Lung (tissue), 12 donors: ENCODE measurements around the gene STK4. TPM values are rescaled to one million over a fixed set of nuclear protein-coding genes. Genes with fewer than 3 reads are reported as not detected.

Experiments
- ATAC-seq: fragments of 200-7000 bp; cut with Tn5 transposase; one replicate; pipeline ENCODE4 v1.9.1; 2020; ENCODE audit warnings: moderate number of reproducible peaks; ENCODE audit not compliant: insufficient read depth, low FRiP score
- DNase-seq, 3 donors: peaks; one replicate each; pipeline ENCODE4 v3.0.0-alpha.2; 2013 to 2017
- H3K27ac ChIP-seq, 2 donors: one replicate each; pipeline ENCODE4 v1.5.1; 2013; ENCODE audit warnings: mild to moderate bottlenecking in 2 of 2, moderate library complexity in 2 of 2, control low read depth in 1 of 2, inconsistent platforms in 1 of 2, low read depth in 1 of 2, low read length in 1 of 2
- H3K27me3 ChIP-seq, 3 donors: one replicate each; pipeline ENCODE4 v1.5.1; 2013; ENCODE audit warnings: low read length in 2 of 3; ENCODE audit not compliant: control insufficient read depth in 3 of 3, insufficient read depth in 3 of 3
- H3K36me3 ChIP-seq, 4 donors: one replicate each; pipeline ENCODE4 v1.5.1; 2013; ENCODE audit warnings: low read length in 4 of 4, mild to moderate bottlenecking in 1 of 4, moderate library complexity in 1 of 4; ENCODE audit not compliant: control insufficient read depth in 4 of 4, insufficient read depth in 4 of 4
- H3K4me1 ChIP-seq, 5 donors: one replicate each; pipeline ENCODE4 v1.5.1; 2013; ENCODE audit warnings: low read length in 5 of 5, mild to moderate bottlenecking in 2 of 5, moderate library complexity in 1 of 5; ENCODE audit not compliant: control insufficient read depth in 5 of 5, insufficient read depth in 5 of 5
- H3K4me3 ChIP-seq: one replicate; pipeline ENCODE4 v1.5.1; 2013; ENCODE audit warnings: mild to moderate bottlenecking, control low read depth, moderate library complexity
- H3K9ac ChIP-seq, 2 donors: one replicate each; pipeline ENCODE4 v1.5.1; 2013; ENCODE audit warnings: low read length in 2 of 2, control low read depth in 1 of 2; ENCODE audit not compliant: insufficient read depth in 1 of 2
- H3K9me3 ChIP-seq, 4 donors: one replicate each; pipeline ENCODE4 v1.5.1; 2013; ENCODE audit warnings: low read length in 3 of 4, mild to moderate bottlenecking in 1 of 4, moderate library complexity in 1 of 4; ENCODE audit not compliant: control insufficient read depth in 4 of 4, insufficient read depth in 3 of 4
- WGBS, 2 donors: extraction: QIAGEN DNeasy Blood & Tissue Kit; methylation state at CpG; one replicate each; pipeline ENCODE4 v1.1.7; 2013; 5-methylcytosine and 5-hydroxymethylcytosine counted together
- polyA plus RNA-seq, 2 donors: library from polyadenylated mRNA; stranded (reverse); fragments of 200-250 nt; gene quantifications; one replicate each; pipeline ENCODE4 v1.2.1, GENCODE V29; 2013
- total RNA-seq, 2 donors: library from RNA; depleted of rRNA in 1 of 2; stranded (reverse); fragments of >200 nt in 1 of 2; gene quantifications; one replicate each; pipeline ENCODE4 v1.2.1, GENCODE V29; 2014 to 2021
- TF ChIP-seq, protein P1 (sequence below): IDR thresholded peaks from 2 replicates; pipeline ENCODE4 v1.5.1; 2012; ENCODE audit warnings: mild to moderate bottlenecking; ENCODE audit errors: control extremely low read depth, extremely low read depth
- donor health status: control.
- donor health status: control.
- donor health status: Bipolar disorder and iron deficiency.
- donor health status: healthy.
- donor health status: DM: yes; HTN: yes; CAD: no.

STK4 gene
- total and polyA plus RNA-seq, 4 donors = 11.8 to 70.9 (median 28.1) TPM

DNA sequence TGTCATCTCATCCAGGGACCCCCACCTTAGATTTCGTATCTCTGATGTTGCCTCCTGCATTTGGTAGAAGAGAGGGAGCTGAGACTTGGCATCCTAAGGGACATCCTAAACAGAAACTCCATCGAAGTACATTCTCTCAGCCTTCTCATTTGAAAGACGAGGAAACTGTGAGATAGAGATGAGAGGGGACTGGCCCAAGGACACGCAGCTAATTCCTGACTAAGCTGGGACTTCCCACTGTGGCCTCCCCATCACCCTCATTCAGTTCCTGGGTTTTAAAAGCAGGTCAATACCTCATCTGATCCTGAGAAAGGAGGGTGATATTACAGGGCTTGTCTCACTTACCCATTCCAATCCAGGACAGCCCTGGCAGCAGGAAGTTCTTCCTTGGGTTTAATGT, 149.5 kb downstream of the STK4 start:
- peaks cover 0 to 2% (median 0%) of the 10 kb centered on the region in 5 donors for H3K4me1 ChIP-seq
- peaks cover 0 to 3% (median 0%) of the 10 kb centered on the region in 4 donors for H3K9me3 ChIP-seq
- peaks cover 0 to 8% (median 0%) of the 10 kb centered on the region in 3 donors for H3K27me3 ChIP-seq
- DNase-seq = no peak
- H3K27ac ChIP-seq = no peak overlapping the region
- no peaks in the 10 kb centered on the region for H3K36me3 ChIP-seq
- H3K9ac ChIP-seq = no peak overlapping the region
- 85 to 88% methylated on average over 4 of the region's 4 CpGs for WGBS, 2 donors
- TF ChIP-seq, protein P1, sequence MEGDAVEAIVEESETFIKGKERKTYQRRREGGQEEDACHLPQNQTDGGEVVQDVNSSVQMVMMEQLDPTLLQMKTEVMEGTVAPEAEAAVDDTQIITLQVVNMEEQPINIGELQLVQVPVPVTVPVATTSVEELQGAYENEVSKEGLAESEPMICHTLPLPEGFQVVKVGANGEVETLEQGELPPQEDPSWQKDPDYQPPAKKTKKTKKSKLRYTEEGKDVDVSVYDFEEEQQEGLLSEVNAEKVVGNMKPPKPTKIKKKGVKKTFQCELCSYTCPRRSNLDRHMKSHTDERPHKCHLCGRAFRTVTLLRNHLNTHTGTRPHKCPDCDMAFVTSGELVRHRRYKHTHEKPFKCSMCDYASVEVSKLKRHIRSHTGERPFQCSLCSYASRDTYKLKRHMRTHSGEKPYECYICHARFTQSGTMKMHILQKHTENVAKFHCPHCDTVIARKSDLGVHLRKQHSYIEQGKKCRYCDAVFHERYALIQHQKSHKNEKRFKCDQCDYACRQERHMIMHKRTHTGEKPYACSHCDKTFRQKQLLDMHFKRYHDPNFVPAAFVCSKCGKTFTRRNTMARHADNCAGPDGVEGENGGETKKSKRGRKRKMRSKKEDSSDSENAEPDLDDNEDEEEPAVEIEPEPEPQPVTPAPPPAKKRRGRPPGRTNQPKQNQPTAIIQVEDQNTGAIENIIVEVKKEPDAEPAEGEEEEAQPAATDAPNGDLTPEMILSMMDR = no peak
- H3K4me3 ChIP-seq = no peak overlapping the region
- no peak for ATAC-seq

DNA sequence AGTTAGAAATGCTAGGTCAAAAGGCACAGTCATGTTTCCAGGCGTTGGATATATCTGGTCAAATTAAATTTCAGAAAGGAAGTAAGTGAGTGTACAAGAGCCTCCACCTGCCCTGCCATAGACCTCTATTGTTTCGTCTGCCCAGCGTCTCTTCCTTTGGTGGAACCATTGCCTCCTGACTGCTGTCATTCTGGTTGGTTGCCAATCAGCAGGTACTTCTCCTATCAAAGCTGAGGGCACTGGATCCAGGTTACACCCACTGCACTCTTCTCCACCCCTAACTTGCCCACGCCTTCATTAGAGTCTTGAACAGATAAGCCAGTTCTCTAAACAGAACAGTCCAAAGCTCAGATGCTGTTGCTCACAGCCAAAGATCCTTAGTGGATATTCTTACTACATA, 151.3 kb downstream of the STK4 start:
- no peaks in the 10 kb centered on the region for H3K4me1 ChIP-seq
- H3K27ac ChIP-seq = no peak overlapping the region
- no peaks in the 10 kb centered on the region for H3K27me3 ChIP-seq
- TF ChIP-seq, protein P1 = no peak
- no peak overlapping the region for H3K4me3 ChIP-seq
- no peak for ATAC-seq
- H3K9ac ChIP-seq = no peak overlapping the region
- DNase-seq = no peak
- peaks cover 0 to 5% (median 0%) of the 10 kb centered on the region in 4 donors for H3K9me3 ChIP-seq
- 59 to 82% methylated on average over 4 of the region's 4 CpGs for WGBS, 2 donors
- H3K36me3 ChIP-seq = no peaks in the 10 kb centered on the region

DNA sequence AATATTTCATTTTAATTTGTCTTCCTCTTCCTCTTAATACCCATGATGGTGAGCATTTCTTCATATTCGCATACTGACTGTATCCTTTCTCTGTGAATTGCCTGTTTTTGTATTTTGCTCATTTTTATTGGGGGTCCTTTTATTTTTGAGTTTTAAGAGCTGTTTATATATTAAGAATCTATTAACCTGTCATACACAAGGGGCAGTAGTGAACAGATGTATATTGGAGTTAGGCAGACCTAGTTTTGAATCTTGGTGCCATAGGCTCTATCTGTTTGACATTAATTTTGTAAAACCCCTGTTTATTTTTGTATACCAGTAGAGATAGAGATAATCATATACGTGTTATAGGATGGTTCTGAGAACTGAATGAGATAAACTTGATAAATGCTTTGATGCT, 151.7 kb downstream of the STK4 start:
- Histone ChIP-seq H3K4me1 (no peaks in the 10 kb centered on the region), H3K27ac (no peak overlapping the region), H3K27me3 (no peaks in the 10 kb centered on the region), H3K36me3 (no peaks in the 10 kb centered on the region), H3K4me3 (no peak overlapping the region), H3K9me3 (peaks cover 0 to 5% (median 0%) of the 10 kb centered on the region in 4 donors), H3K9ac (no peak overlapping the region)
- WGBS, 2 donors = 84 to 92% methylated on average over 2 of the region's 2 CpGs
- no peak for ATAC-seq
- TF ChIP-seq, protein P1 = no peak
- DNase-seq = no peak

DNA sequence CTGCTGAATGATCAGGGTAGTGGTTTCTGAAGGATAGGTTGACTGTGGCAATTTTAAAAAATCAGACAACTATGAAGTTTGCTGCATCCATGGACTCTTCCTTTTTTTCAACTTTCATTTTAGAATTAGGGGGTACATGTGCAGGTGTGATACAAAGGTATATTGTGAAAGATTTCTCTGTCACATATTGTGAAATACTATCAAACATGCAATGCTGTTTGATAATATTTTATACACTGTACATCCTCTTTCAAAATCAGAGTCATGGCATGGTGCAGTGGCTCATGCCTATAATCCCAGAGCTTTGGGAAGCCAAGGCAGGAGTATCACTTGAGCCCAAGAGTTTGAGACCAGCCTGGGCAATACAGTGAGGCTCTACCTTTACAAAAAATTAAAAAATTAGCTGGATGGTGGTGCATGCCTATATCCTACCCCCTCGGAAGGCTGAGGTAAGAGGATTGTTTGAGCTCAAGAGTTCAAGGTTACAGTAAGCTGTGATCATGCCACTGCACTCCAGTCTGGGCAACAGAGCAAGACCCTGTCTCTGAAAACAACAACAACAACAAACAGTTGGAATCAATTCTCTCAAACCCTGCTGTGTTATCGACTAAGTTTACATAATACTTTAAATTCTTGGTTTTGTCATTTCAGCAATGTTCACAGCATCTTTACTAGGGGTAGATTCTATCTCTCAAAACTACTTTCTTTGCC, 153.4 kb downstream of the STK4 start:
- DNase-seq = no peak
- H3K27me3 ChIP-seq = no peaks in the 10 kb centered on the region
- no peak overlapping the region for H3K4me3 ChIP-seq
- ATAC-seq = no peak
- WGBS, 2 donors = 86 to 88% methylated on average over 2 of the region's 2 CpGs
- no peaks in the 10 kb centered on the region for H3K36me3 ChIP-seq
- H3K27ac ChIP-seq = no peak overlapping the region
- H3K4me1 ChIP-seq = no peaks in the 10 kb centered on the region
- no peak overlapping the region for H3K9ac ChIP-seq
- H3K9me3 ChIP-seq = peaks cover 0 to 5% (median 2%) of the 10 kb centered on the region in 4 donors
- TF ChIP-seq, protein P1 = no peak
